Measurements from ENCODE around the gene PARD3B.
A peak's percentile ranks its signal among the peaks of the same experiment; 100 is the strongest.

PARD3B gene

DNA sequence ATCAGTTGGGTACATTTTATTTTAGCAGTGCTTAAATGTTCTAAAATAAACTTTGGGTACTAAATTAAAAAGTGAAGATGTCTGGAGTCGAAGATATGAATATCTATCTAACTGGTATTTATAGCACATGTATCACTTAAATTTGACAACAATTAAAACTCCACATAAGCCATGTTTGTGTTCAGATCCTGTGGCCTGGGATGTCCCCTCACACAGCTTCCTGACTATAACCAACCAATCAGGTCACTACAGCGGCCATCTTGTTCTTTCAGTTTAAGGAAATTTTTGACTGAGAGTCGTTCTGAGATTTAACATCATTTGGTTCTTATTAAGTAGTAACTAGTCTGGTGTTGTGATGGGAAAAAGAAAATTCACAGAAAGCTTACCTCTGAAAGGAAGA is 966.4 kb downstream of the PARD3B start:
- DNase-seq (ENCODE audit: low read depth), result peak; percentile 22

DNA sequence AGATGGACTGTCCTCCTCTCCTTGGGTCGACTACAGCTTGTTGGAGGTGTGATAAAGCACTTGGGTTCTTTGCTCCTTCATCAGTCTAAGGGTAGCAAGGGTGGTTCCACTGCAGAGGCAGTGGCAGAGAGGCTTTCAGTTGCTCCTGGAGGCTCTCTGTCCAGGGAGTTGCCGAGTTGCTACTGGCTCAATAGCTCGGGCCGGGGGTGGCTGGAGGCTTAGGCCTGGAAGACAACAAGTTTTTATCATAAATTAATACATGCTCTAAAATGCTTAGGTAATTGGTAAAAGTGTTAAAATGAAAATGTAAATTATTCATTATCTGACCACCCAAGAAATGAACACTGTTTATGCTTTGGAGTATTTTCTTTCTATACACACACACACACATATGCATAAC is 975.0 kb downstream of the PARD3B start:
- no peak for DNase-seq (ENCODE audit: low read depth)

DNA sequence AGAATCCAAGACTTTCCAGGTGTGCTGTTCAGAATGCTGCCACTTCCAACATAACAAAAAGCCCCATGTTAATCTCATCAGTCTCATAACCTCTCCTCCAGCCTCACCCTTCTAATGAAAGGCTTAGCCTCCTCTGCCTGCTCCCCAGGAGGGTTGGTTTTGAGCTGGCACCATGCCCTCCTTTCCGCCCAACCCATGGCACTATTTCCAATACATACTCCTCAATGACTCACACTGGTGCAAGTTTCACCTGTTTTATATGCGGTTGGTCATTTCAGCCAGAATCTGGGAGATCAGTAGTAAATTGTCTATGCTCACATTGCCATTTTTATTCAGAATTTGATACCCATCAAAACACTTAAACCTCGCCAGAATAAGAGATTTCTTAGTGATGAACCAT is 979.4 kb downstream of the PARD3B start:
- no peak for DNase-seq (ENCODE audit: low read depth)

DNA sequence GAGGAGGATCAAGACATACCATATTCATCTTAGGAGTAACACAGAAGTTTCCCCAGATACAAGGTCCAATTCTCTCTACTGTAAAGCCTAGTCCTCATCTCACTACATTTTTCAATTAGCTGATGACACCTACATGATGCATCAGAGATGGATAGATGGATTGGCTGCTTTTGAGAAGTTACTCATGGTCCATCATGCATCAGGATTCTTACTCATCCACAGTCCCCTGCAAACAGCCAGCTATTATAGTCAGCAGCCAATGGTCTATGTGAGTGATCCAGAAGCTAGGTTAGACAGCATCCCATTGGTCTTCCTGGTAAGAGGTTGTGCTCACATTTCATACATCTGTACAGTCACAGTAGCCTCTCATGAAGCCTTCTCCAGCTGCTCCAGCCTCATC is 982.5 kb downstream of the PARD3B start:
- DNase-seq (ENCODE audit: low read depth), result no peak

DNA sequence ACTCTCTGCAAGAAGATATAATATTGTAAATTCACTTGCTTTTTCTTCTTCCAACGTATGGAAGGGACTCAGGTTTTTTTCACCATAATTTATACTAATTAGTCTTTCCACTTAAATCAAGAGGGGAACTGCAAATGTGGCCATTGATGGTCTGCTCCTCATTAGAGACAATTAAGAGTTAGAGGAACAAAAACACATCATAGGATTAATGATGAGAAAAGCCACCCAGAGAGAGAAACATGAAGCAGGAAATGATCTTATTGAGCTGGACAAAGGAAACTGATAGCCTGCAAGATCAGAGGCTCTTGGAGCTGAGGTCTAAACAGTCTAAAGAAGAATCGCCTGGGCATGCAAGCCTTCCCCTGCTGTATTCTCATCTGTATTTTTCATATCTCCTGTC is 985.8 kb downstream of the PARD3B start:
- DNase-seq (ENCODE audit: low read depth), result no peak

DNA sequence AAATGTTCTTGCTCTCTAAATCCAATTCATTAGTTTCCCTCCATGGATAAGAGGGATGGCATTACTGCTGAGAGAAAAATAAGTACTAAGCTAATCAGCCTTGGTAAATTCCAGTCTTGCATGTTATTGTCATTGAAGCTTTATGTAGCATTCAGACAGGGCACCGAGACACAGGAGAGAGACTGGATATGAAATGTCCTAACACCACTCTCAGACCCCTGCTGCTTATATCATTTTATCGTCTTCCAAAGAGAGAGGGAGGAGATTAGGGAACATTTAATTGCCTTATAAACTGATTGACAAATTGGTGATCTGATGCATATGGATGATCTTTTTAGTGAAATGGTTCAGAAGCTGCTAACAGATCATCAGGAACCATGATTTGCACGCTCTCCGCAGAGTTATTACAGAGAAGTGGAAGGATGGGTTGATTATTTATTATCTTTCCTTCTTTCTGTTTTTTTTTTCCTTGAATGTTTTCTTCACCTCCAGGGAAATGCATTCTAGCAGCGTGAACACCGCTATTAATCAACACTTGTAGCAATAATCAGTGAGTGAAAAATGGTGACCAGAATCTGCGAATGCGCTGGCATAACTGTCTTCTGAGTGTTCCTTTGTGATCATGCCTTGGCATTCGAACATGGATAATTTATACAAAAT is 986.3 kb downstream of the PARD3B start:
- DNase-seq (ENCODE audit: low read depth), result no peak

DNA sequence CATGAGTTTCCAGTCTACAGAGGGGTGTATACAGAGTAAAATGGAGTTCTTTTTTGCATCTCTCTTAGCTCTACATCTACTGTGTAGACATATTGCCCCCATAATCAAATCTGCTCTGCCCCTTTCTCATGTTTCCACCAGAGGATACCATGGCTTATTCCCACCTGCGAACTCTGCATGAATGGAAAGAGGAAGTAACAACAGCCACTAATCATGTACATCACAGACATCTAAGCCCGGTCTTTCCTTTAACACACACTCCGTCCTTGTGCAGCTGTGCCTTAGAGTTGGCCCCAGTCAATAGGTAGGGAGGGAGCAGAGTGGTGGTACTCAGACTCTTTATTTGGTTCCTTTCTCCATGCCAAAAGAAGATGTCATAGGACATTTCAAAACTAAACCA is 989.7 kb downstream of the PARD3B start:
- DNase-seq (ENCODE audit: low read depth), result no peak

DNA sequence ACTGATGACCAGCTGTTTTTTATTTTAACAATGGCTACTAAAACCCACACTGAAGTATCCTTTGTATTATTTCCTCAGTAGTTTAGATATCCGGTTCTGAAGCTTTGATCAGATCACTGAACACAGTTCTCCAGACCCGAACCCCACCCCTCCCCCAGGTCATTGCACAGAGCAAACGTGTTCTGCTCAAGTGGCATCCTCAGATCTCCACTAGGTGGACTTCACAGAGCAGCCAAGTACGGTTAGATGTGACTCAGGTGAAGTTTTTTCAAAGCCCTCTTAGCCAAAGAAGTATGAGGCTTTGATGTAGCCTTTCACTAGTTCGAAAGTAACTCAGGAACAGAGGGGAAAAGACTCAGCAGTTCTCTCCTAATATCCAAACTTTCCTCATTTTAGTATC is 994.3 kb downstream of the PARD3B start:
- DNase-seq (ENCODE audit: low read depth), result no peak

DNA sequence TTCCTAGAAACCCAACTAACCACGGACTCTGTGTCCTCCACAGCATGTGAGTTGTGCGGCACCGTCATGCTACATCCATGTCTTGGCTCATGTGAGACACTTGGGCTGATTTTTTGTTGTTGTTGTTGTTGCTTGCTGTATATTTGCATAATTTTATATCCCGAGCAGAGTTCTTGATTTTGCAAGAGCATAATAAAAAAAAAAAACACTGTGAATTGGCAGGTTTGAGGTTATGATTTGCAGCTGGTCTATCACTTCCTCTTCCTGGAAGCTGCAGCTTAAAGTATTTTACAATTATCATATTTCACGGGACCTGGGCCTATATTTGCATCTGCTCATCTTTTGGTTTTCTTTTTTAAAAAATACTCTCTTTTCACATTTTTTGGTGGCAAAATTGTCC is 994.8 kb downstream of the PARD3B start:
- no peak for DNase-seq (ENCODE audit: low read depth)

DNA sequence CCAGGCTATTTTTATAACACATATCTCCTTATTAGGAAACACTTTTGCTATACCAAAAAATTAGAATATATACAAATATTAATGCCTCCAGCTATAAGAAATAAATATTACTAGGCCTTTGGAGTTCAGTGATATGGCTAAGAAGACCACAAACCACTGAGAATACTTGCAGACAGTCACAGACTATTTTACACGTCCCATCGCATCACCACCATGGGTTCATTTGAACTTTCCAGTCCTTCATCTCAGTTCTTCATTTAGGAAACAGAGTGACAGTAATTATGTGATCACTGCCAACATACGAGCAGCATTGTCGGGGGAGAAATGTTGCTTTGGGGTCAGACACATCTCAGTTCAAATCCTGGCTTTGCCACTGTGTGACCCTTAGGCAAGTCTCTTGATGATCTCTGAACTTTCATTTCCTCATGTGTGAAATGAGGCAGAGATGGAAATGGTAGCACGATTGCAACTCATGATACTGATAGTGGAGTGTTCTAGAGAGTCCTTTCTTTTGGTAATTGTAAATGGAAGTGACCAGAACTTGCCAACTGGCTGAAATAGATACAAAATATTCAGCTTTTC is 998.1 kb downstream of the PARD3B start:
- DNase-seq (ENCODE audit: low read depth), result no peak

DNA sequence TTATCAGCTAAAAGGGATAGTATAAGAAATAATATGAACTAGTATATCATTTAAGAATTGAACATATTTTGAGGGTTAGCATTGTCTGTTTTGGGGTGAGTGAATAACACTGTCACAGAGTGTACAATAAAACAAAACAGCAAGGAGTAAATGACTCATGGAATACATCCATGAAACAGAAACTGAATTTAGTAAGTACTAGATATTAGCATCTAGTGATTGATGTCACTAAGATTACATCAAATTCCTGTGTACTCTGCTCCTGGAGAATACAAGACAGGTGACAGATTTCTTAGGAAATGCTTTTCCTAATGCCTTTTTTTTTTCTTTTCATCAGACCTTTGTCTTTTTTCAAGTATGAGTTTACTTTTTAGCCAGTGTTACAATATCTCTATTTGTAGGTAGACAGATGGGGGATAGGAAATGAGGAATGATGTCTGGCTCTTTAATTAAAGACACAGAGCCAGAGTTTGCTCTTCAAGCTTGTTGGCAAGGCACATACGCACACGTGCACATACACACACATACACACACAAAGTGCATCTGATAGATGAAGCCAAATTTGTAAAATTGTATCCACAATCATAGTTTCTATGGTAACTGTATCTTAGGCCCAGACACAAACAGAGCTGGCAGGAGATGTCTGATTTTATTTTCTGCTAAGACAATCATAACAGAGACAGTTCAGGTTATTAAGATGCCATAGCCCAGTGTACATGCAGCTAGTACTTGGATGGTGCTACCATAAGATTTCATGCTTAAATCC is 998.8 kb downstream of the PARD3B start:
- no peak for DNase-seq (ENCODE audit: low read depth)

DNA sequence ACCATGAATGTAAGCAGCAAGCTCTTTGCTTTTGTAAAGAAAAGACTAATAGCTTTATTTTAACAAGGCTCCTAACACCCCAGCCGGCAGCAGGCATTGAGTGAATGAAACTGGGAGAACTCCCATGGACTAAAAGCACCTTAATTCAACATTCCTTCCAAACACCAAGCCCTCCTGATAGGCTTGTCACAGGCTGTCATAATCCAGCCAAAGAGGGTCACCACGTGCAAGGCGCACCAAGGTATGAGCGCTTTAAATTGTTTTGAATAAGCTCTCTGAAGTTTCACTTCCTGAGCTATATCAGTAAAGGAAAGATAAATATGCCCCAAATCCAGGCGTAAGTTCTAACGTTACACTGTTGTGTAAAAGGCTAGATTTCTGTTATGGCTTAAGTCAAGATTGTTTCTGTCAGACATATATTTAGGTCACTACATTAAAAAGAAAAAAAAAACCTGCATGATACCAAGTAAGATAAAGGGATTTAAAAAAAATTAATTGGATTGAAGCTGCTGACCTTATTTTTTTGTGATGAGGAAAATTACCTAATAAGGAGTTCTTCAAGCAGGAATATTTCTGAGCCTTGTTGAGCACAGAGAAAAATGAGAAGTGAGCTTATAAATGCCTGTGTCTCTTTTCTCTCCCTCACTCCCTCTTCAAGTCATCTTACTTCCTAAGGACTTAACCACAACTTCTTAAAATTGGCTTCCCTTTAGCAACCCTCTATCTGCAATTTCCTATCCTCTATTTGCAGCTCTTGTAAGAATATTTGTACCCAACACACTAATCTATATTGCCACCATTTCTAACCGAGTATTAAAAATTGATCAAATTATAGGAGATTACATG is 1000.9 kb downstream of the PARD3B start:
- DNase-seq (ENCODE audit: low read depth), result no peak

DNA sequence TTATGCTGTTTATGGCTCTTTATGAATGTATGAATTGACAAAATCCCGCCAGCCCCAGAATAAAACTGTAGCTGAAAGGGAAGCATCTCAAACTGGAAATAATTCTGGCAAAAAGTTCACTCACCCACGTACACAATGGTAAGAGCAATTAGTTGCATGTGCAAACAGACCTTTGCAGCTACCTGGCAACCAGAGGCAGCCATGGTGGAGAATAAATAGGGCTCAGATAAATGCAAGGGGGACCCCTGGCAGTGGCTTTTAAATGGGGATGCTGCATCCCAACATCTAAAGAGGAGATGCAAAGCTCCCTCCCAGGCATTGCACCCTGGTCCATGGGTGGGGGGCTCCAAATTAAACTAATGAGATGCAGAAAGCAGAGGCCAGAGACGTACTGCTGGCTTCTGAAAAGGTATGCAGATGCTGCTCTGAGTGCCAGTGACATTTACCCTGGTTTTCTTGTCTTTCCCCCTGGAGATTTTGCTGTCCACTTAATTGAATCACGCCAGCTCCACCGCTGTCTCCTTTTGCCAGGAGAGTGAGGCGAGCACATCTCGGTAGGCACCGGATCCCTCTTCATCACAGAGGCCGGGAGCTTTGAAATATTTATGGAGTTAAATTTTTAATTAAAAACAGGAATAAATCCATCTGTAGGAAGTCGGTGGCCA is 1010.4 kb downstream of the PARD3B start:
- DNase-seq (ENCODE audit: low read depth), result no peak

DNA sequence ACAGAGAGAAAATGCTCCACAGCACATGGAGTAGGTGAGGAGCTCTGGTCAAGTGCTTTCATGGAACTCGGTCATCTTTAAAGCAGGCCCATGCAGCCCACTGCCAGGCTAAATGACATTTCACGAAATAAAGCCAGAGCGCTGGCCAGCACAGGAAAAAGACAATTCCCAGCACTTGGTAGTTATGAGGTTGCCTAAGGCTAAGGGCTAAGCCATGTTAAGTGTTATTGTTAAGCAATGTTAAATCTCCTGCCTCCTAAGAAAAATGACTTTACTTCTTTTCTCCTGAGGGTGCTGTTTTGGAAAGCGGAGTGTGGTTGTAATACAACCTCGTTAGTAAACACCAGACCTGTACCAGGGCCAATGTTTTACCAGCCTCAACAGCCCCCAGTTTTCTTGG is 1011.1 kb downstream of the PARD3B start:
- DNase-seq (ENCODE audit: low read depth), result no peak

DNA sequence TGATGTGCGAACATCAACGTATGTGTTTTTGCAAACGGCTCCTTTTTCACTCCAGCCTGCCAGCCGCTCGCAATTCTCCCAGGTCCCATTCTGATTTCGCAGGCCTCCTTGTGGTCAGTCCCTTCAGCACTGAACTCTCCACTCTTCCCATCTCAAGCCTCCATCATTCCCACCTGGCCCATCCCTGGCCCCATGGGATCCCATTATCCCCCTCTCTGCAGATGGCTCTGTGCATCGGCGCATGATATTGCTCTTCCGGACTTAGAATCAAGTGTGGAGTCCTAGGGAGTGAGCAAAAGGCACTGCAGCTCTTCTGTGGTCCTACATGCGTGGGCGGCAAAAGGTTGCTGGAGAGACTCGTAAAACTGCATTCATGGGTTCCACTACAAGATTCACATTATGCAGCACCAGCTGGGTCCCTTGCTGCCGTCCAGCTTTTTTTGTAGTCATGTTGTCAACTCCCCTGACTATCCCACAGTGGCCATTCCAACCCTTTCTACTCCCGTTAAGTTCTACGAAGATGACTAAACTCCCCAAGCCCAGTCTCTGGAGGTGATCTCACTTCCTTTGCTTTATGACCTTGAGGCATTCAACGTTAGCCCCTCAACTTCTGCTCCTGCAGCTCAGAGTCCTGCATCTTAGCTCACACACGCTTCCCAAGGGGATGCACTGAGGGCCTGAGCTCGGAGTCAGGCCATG is 1011.7 kb downstream of the PARD3B start:
- no peak for DNase-seq (ENCODE audit: low read depth)

DNA sequence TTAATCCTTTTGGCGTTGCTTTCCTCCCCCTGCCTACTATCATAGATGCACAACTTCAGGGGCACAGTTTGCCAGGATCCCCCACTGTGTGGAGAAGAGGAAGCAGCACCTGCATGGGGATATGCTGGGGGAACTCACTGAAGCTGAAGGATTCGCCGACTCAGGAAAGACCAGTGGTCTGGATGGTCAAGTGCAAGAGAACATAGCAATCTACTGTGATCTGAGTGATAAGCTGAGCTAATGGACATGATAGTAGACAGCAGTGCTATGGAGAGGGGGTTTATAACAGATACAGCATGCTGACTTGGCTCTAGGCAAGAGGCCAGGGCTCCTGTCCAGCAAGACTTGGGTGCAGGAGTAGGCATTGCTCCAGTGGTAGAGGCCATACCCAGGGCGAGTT is 1012.6 kb downstream of the PARD3B start:
- no peak for DNase-seq (ENCODE audit: low read depth)

DNA sequence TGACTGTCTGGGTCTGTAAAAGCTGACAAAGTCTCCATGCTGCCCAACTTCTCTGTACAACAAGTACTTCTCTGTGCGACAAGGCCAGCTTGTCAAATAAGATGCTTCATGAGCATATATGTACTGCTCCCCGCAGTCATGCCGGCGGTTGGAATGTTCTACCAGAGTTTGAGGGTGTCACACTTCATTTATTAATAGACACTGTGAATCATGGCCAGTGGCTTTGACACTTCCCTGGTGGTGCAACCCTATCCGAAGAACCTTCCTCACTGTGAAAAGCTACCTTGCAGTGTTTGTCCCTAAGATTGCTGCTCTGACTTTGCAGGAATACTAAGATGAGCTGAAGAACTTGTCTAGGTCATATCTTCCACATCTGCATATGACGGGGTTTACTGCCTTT is 1016.2 kb downstream of the PARD3B start:
- no peak for DNase-seq (ENCODE audit: low read depth)

DNA sequence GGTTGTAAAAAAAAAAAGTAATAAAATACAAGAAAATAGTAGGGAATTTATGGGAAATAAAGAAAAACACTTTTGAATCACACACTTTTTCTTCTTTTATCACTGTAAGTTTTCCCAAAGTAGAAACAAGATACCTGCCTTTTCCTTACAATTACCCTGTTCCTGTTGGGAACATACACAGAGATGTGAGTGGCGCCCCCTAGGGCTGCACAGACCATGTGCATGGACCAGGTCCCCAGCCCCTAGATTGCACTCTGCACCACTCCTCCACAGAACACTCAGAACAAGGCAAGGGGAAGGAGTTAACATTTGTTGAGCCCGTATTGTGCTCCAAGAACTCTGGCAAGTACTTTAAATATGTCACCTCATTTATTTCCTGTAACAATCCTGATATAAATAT is 1018.4 kb downstream of the PARD3B start:
- no peak for DNase-seq (ENCODE audit: low read depth)

DNA sequence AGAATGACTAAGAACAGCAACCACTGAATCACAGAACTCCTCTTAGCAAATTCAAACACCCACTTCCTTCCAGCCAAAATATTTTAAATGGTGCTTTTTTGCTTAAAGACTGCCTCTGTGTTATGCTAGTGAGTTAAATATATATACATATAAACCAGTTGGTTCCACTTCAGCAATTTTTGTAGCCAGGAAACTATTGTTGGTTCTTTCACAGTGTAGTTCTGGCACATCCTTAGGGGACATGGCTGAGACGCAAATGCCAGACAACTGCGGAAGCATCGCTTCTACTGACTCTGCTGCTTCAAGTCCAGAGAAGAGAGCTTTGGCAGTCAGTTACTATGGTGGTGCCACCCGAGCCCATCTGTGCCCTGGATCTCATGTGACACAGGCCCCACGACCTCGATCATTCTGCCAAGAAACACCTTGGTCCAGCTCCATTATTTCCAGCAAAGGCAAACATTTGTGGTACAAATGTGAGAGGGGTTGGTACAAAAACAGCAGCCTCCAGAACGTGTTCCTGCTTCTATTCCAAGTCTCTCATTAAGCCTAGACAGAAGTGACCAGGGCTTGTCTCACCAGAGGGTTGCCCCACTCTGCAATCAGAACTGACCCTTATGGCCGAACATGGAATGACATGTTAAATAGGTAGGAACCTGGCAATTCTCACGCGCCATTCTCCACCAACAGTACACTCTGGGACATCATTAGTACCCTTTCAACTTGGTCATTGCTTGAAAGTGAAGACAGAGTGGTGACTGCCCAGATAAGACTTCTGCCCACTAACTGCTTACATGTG is 1019.3 kb downstream of the PARD3B start:
- no peak for DNase-seq (ENCODE audit: low read depth)

DNA sequence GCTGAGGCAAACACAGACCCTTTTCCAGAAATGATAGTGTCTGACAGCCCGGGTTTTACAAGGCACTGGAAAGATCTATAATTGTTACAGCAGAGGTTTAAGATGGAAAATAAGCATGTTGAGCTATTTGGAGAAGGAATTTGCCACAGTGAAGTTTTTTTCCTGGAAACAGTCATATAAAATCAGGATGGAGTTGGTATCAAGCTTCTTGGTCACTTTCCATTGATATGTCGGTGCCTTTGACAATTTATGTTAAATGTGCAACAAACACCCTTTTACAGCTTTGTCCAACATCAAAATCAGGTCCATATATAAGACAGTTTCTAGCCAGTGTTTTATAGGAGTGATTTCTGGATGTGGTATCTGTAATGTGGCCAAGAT is 1019.9 kb downstream of the PARD3B start:
- DNase-seq (ENCODE audit: low read depth), result no peak
